Activated CD4-positive, alpha-beta memory T cell treated with anti-CD3 and anti-CD28 coated beads, Interleukin-2, amount 10 ng/mL, durations not matched to agents 7 days and 5 days (primary cell): ENCODE results near the gene SELP. TPM values are rescaled to one million over a fixed set of nuclear protein-coding genes. Genes with fewer than 3 reads are reported as not detected.
A peak's percentile ranks its signal among the peaks of the same experiment; 100 is the strongest.

ENCODE experiments used
- CTCF ChIA-PET: fragments of 350-600 bp; sonication (Branson Sonifier 250); formaldehyde crosslinking; loops from one replicate; lab custom pipeline; 2021; ENCODE audit warnings: antibody characterized with exemption, inconsistent platforms; lab: Charles Lee
- POLR2A ChIA-PET: fragments of 350-600 bp; sonication (Branson Sonifier 250); formaldehyde crosslinking; loops from one replicate; lab custom pipeline; 2021; ENCODE audit warnings: antibody characterized with exemption; lab: Charles Lee
- DNase-seq: peaks from one replicate; pipeline ENCODE4 v3.0.0-alpha.2; 2020
- H3K27ac Mint-ChIP-seq: one replicate; pipeline ENCODE4 v1.8.0; 2021; ENCODE audit warnings: mild to moderate bottlenecking, mixed read lengths
- H3K27me3 Mint-ChIP-seq: one replicate; pipeline ENCODE4 v1.8.0; 2021; ENCODE audit warnings: mixed read lengths
- H3K36me3 Mint-ChIP-seq: one replicate; pipeline ENCODE4 v1.8.0; 2021; ENCODE audit warnings: low read depth, mixed read lengths
- H3K4me1 Mint-ChIP-seq: one replicate; pipeline ENCODE4 v1.8.0; 2021; ENCODE audit warnings: mixed read lengths
- H3K4me3 Mint-ChIP-seq: one replicate; pipeline ENCODE4 v1.8.0; 2021; ENCODE audit warnings: mild to moderate bottlenecking, mixed read lengths
- H3K9me3 Mint-ChIP-seq: one replicate; pipeline ENCODE4 v1.8.0; 2021; ENCODE audit warnings: mixed read lengths
- total RNA-seq, 2 experiments: library from RNA; stranded (reverse); gene quantifications; one replicate each; pipeline ENCODE4 v1.2.3, GENCODE V29; 2021

Gene SELP
- total RNA-seq, 2 experiments from 2014 or later: 0.45 to 0.83 TPM

GRCh38 chr1:169610108-169610507 lies 19.8 kb downstream of the SELP start:
- Mint-ChIP-seq H3K27ac (no peak overlapping the region), H3K4me1 (peaks cover 10% of the 10 kb centered on the region), H3K4me3 (no peak overlapping the region), H3K9me3 (no peaks in the 10 kb centered on the region), H3K27me3 (peaks cover 3% of the 10 kb centered on the region), H3K36me3 (no peaks in the 10 kb centered on the region)
- POLR2A ChIA-PET: no interaction called here
- DNase-seq: no peak
- CTCF ChIA-PET: interaction anchor here (0.8 to 2.2 kb wide), 2 partner anchors 24 to 185 kb away, joined by 3 to 5 read pairs; partner anchors contain the start of genes F5 and METTL18

- DNase-seq: no peak
- ChIA-PET POLR2A (no interaction called here), CTCF (no interaction called here)
- H3K36me3 Mint-ChIP-seq: peaks cover 8% of the 10 kb centered on the region
- no peak overlapping the region for H3K27ac Mint-ChIP-seq
- H3K9me3 Mint-ChIP-seq: peaks cover 2% of the 10 kb centered on the region
- H3K27me3 Mint-ChIP-seq: peaks cover 3% of the 10 kb centered on the region
- H3K4me3 Mint-ChIP-seq: no peak overlapping the region
- H3K4me1 Mint-ChIP-seq: peaks cover 28% of the 10 kb centered on the region
Measured at GRCh38 chr1:169608226-169608625, 21.7 kb downstream of the SELP start.

GRCh38 chr1:169604781-169605560 lies 25.0 kb downstream of the SELP start:
- Mint-ChIP-seq H3K4me1 (peaks cover 54% of the 10 kb centered on the region), H3K36me3 (peaks cover 12% of the 10 kb centered on the region), H3K9me3 (peaks cover 5% of the 10 kb centered on the region), H3K27me3 (no peaks in the 10 kb centered on the region), H3K4me3 (peak overlapping the region; percentile 11), H3K27ac (peak overlapping the region; percentile 67)
- ChIA-PET CTCF (interaction anchor here (0.8 to 4.9 kb wide), 5 partner anchors 18 to 108 kb away, joined by 4 to 134 read pairs (median 6); partner anchors contain the start of gene F5), POLR2A (interaction anchor here (0.8 to 2.9 kb wide), 4 partner anchors 11 to 107 kb away, joined by 3 to 30 read pairs (median 4); no protein-coding TSS in a partner anchor)
- DNase-seq: peak; percentile 75

GRCh38 chr1:169601096-169601881 lies 28.6 kb downstream of the SELP start:
- Mint-ChIP-seq H3K4me3 (no peak overlapping the region), H3K27ac (no peak overlapping the region), H3K4me1 (peaks cover 51% of the 10 kb centered on the region), H3K9me3 (peaks cover 5% of the 10 kb centered on the region), H3K36me3 (peaks cover 12% of the 10 kb centered on the region), H3K27me3 (peaks cover 7% of the 10 kb centered on the region)
- CTCF ChIA-PET: interaction anchor here (0.8 to 4.9 kb wide), 32 partner anchors 9 to 292 kb away, joined by 3 to 134 read pairs (median 6); partner anchors contain the start of genes F5, METTL18 and SCYL3
- DNase-seq: no peak
- POLR2A ChIA-PET: interaction anchor here (0.9 to 3.7 kb wide), 9 partner anchors 15 to 194 kb away, joined by 3 to 57 read pairs (median 6); partner anchors contain the start of gene METTL18

GRCh38 chr1:169595764-169596711 lies 33.9 kb downstream of the SELP start:
- CTCF ChIA-PET: interaction anchor here (1.1 to 2.3 kb wide), 4 partner anchors 9 to 116 kb away, joined by 3 to 16 read pairs (median 6); partner anchors contain the start of gene F5
- H3K4me1 Mint-ChIP-seq: peaks cover 33% of the 10 kb centered on the region
- no peak overlapping the region for H3K4me3 Mint-ChIP-seq
- H3K27me3 Mint-ChIP-seq: peaks cover 11% of the 10 kb centered on the region
- H3K9me3 Mint-ChIP-seq: no peaks in the 10 kb centered on the region
- H3K27ac Mint-ChIP-seq: no peak overlapping the region
- DNase-seq: peak; percentile 40
- POLR2A ChIA-PET: interaction anchor here (1.2 to 2.3 kb wide), 3 partner anchors 9 to 199 kb away, joined by 3 to 12 read pairs (median 6); partner anchors contain the start of genes F5 and METTL18
- H3K36me3 Mint-ChIP-seq: no peaks in the 10 kb centered on the region

- H3K27me3 Mint-ChIP-seq: peaks cover 11% of the 10 kb centered on the region
- no peak overlapping the region for H3K27ac Mint-ChIP-seq
Measured at GRCh38 chr1:169594391-169594790, 35.5 kb downstream of the SELP start.

GRCh38 chr1:169590932-169591331 lies 39.0 kb downstream of the SELP start:
- no peak for DNase-seq

More at GRCh38 chr1:169594391-169594790, 35.5 kb downstream of the SELP start:
- no peaks in the 10 kb centered on the region for H3K9me3 Mint-ChIP-seq
- H3K4me1 Mint-ChIP-seq: peaks cover 34% of the 10 kb centered on the region
- no peak for DNase-seq
- POLR2A ChIA-PET: interaction anchor here (2.3 kb wide), 1 partner anchor 8 kb away, joined by 12 read pairs; the partner anchor contains the start of gene F5
- CTCF ChIA-PET: interaction anchor here (1.1 to 2.2 kb wide), 2 partner anchors 8 to 10 kb away, joined by 3 to 7 read pairs; partner anchors contain the start of gene F5
- H3K4me3 Mint-ChIP-seq: no peak overlapping the region
- no peaks in the 10 kb centered on the region for H3K36me3 Mint-ChIP-seq

GRCh38 chr1:169588785-169589485 lies 41.0 kb downstream of the SELP start:
- CTCF ChIA-PET: interaction anchor here (1.2 to 1.5 kb wide), 2 partner anchors 39 to 123 kb away, joined by 3 to 4 read pairs; no protein-coding TSS in a partner anchor

More at GRCh38 chr1:169590932-169591331, 39.0 kb downstream of the SELP start:
- Mint-ChIP-seq H3K27me3 (peaks cover 2% of the 10 kb centered on the region), H3K36me3 (no peaks in the 10 kb centered on the region), H3K9me3 (no peaks in the 10 kb centered on the region), H3K4me1 (peaks cover 68% of the 10 kb centered on the region), H3K4me3 (no peak overlapping the region), H3K27ac (no peak overlapping the region)
- ChIA-PET POLR2A (no interaction called here), CTCF (interaction anchor here (2.0 kb wide), 1 partner anchor 11 kb away, joined by 14 read pairs; no protein-coding TSS in a partner anchor)

GRCh38 chr1:169588112-169588511 lies 41.8 kb downstream of the SELP start:
- no peaks in the 10 kb centered on the region for H3K27me3 Mint-ChIP-seq
- H3K27ac Mint-ChIP-seq: no peak overlapping the region
- CTCF ChIA-PET: interaction anchor here (1.5 kb wide), 1 partner anchor 38 kb away, joined by 4 read pairs; no protein-coding TSS in a partner anchor
- DNase-seq: no peak
- no peaks in the 10 kb centered on the region for H3K9me3 Mint-ChIP-seq
- POLR2A ChIA-PET: no interaction called here
- peaks cover 72% of the 10 kb centered on the region for H3K4me1 Mint-ChIP-seq
- H3K4me3 Mint-ChIP-seq: no peak overlapping the region
- peaks cover 2% of the 10 kb centered on the region for H3K36me3 Mint-ChIP-seq

More at GRCh38 chr1:169588785-169589485, 41.0 kb downstream of the SELP start:
- Mint-ChIP-seq H3K4me1 (peaks cover 71% of the 10 kb centered on the region), H3K9me3 (no peaks in the 10 kb centered on the region), H3K27me3 (no peaks in the 10 kb centered on the region), H3K4me3 (no peak overlapping the region), H3K27ac (peak overlapping the region; percentile 58), H3K36me3 (no peaks in the 10 kb centered on the region)
- POLR2A ChIA-PET: no interaction called here
- peak; percentile 28 for DNase-seq

- ChIA-PET POLR2A (interaction anchor here (0.6 to 3.0 kb wide), 19 partner anchors 9 to 325 kb away, joined by 3 to 31 read pairs (median 6); partner anchors contain the start of genes CCDC181, METTL18 and SLC19A2), CTCF (interaction anchor here (0.7 to 3.9 kb wide), 34 partner anchors 9 to 985 kb away, joined by 3 to 77 read pairs (median 5); partner anchors contain the start of genes CCDC181 and METTL18)
- Mint-ChIP-seq H3K27me3 (no peaks in the 10 kb centered on the region), H3K36me3 (peaks cover 2% of the 10 kb centered on the region), H3K9me3 (no peaks in the 10 kb centered on the region), H3K27ac (peak within 1 kb of the TSS; percentile 77), H3K4me3 (peak within 1 kb of the TSS; percentile 87), H3K4me1 (peaks cover 68% of the 10 kb centered on the region)
- peak; percentile 85 for DNase-seq
Measured at GRCh38 chr1:169586395-169587255, 43.3 kb downstream of the SELP start, which contains the start of gene F5. F5 (minus strand) TSS chr1:169586481; CDS start chr1:169586386, 95 bp downstream.
